Measurements from ENCODE around the gene KRTAP10-10. TPM values are rescaled to one million over a fixed set of nuclear protein-coding genes. Genes with fewer than 3 reads are reported as not detected.
"Not testable (repeated sequence)": the region's sequence is repeated elsewhere in the genome, so short reads cannot be mapped to it uniquely, and the experiment has no call there.

KRTAP10-10 gene
- total RNA-seq, 1 donor from 2014 or later: not detected

GRCh38 chr21:44626262-44626661 lies 10.9 kb upstream of the KRTAP10-10 start:
- no peak for DNase-seq (ENCODE audit: low read depth, low spot score)

GRCh38 chr21:44626673-44627143 lies 10.4 kb upstream of the KRTAP10-10 start, which contains the start of gene KRTAP10-9:
Gene KRTAP10-9, plus strand, starts transcription at chr21:44627093. Its CDS starts 79 bp downstream, at chr21:44627172.
- DNase-seq (ENCODE audit: low read depth, low spot score): no peak

GRCh38 chr21:44627181-44627822 lies 9.9 kb upstream of the KRTAP10-10 start:
- not testable (repeated sequence) for DNase-seq (ENCODE audit: low read depth, low spot score)

GRCh38 chr21:44627831-44628233 lies 9.3 kb upstream of the KRTAP10-10 start:
- not testable (repeated sequence) for DNase-seq (ENCODE audit: low read depth, low spot score)

DNA sequence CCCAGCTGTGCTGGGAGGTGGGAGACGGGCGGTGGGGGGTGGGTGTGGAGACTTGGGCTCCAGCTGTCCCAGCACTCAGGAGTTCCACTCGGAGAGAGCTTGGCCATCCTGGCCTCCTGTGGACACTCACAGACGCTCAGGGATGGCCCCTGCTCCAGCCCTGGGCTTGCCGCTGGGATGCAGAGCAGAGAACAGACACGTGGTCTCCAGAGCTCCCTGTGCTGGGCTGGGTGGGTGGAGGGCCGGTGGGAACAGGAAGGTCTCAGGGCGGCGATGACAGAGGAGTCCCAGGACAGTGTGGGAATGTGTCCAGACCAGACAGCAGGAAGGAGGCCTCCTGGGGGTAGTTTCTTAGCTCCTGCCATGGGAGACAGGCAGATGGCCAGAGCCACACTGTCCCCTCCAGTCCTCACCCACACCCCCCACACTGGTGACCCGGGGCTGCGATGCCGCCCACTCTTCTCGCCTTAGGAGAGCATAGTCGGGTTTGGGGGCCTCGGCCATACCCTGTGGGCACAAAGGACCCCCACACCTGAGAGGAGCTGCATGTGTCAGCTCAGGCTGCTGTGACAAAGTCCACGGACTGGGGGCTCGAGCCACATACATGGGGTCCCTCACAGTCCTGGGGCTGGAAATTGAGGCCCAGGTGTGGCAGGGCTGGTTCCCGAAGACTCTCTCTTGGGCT lies 8.3 kb upstream of the KRTAP10-10 start:
- DNase-seq (ENCODE audit: low read depth, low spot score): no peak

- no peak for DNase-seq (ENCODE audit: low read depth, low spot score)
Measured at GRCh38 chr21:44630440-44630839, 6.7 kb upstream of the KRTAP10-10 start.

DNA sequence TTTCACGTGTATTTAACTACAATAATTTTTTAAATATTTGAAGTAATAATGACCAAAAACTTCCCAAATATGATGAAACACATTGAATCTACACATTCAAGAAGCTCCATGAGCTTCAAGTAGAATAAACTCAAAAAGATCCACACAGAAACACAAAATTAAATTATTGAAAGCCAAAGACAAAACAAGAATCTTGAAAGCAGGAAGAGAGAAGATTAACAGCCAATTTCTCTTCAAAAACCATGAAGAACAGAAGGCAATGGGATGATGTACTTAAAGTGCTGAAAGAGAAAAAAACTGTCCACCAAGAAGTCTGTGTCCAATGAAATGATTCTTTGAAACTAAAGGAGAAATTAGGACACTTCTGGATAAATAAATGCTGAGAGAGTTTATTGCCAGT lies 5.1 kb upstream of the KRTAP10-10 start:
- no peak for DNase-seq (ENCODE audit: low read depth, low spot score)

GRCh38 chr21:44636209-44637017 lies 743 bp upstream of the KRTAP10-10 start:
- DNase-seq (ENCODE audit: low read depth, low spot score): no peak

- DNase-seq (ENCODE audit: low read depth, low spot score): not testable (repeated sequence)
Measured at GRCh38 chr21:44637851-44638348, 744 bp downstream of the KRTAP10-10 start.

- DNase-seq (ENCODE audit: low read depth, low spot score): not testable (repeated sequence)
Measured at GRCh38 chr21:44638506-44639330, 1.6 kb downstream of the KRTAP10-10 start.

- DNase-seq (ENCODE audit: low read depth, low spot score): no peak
Measured at GRCh38 chr21:44639331-44639655, 2.1 kb downstream of the KRTAP10-10 start.

DNA sequence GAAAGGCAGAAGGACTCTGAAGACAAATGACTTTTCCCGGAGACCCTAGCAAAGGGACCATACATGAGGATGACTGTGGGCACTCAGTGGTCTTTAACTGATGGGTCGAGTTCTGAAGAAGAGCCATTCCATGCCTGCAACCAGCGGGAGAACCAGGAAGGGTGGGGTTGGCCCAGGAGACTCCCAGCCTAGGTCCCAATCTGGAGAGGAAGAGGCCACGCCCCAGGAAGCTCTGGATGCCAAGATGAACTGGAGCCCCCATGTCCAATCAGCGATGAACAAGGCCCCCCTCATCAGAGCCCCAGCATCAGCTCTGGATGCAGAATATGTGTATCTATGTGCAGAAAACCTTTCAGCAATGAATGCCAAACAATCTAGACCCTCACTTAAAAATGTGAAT lies 3.6 kb downstream of the KRTAP10-10 start:
- no peak for DNase-seq (ENCODE audit: low read depth, low spot score)

GRCh38 chr21:44643741-44644310 lies 6.7 kb downstream of the KRTAP10-10 start:
- DNase-seq (ENCODE audit: low read depth, low spot score): no peak

DNA sequence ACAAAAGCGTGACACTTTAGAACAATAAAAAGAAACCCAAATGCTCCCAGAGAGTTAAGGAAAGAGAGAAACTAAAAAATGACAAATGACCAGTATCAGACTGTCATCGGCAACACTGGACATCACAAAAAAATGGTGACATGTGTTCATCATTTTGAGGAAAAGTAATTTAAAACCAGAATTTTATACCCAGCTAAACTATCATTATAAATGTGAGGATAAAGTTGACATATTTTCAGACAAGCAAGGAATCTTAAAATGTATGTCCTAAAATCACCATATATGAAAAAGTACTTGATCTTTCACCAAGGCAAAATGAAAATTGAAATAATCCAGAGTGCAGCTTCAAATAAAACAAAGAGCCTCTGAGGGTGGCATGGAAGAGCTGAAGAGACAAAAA lies 7.7 kb downstream of the KRTAP10-10 start:
- no peak for DNase-seq (ENCODE audit: low read depth, low spot score)

- not testable (repeated sequence) for DNase-seq (ENCODE audit: low read depth, low spot score)
Measured at GRCh38 chr21:44646366-44647221, 9.4 kb downstream of the KRTAP10-10 start, which contains the start of gene KRTAP10-11. Gene KRTAP10-11, plus strand, starts transcription at chr21:44646414. Its CDS starts 45 bp downstream, at chr21:44646459.

DNA sequence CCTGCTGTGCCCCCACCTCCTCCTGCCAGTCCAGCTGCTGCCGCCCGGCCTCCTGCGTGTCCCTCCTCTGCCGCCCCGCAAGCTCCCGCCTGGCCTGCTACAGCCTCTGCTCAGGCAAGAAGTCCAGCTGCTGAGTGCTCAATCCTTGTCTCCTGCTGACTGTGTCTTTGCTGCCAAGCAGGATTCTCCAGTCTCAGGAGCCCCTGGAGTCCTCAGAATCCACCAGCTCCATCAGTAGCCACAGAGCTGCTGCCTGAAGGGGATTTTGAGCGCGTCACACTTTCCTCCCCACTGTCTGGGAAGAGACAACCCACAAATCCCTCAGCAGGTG lies 10.0 kb downstream of the KRTAP10-10 start:
- no peak for DNase-seq (ENCODE audit: low read depth, low spot score)

- DNase-seq (ENCODE audit: low read depth, low spot score): no peak
Measured at GRCh38 chr21:44648557-44649311, 11.6 kb downstream of the KRTAP10-10 start.

- DNase-seq (ENCODE audit: low read depth, low spot score): no peak
Measured at GRCh38 chr21:44649521-44650100, 12.5 kb downstream of the KRTAP10-10 start.
